Esophagus (tissue), 2 donors: ENCODE measurements around the gene PPP1R7. TPM values are rescaled to one million over a fixed set of nuclear protein-coding genes. Genes with fewer than 3 reads are reported as not detected.

Experiments used
- H3K27ac ChIP-seq, 2 donors: one replicate each; pipeline ENCODE4 v1.5.1; 2013; ENCODE audit warnings: low read depth in 2 of 2, mild to moderate bottlenecking in 2 of 2, inconsistent platforms in 1 of 2, low read length in 1 of 2, moderate library complexity in 1 of 2
- H3K27me3 ChIP-seq, 2 donors: one replicate each; pipeline ENCODE4 v1.6.1; 2013; ENCODE audit warnings: low read length in 2 of 2, control low read depth in 1 of 2, mild to moderate bottlenecking in 1 of 2; ENCODE audit not compliant: insufficient read depth in 2 of 2, control insufficient read depth in 1 of 2
- H3K36me3 ChIP-seq, 2 donors: one replicate each; pipeline ENCODE4 v1.6.1; 2013; ENCODE audit warnings: low read length in 1 of 2; ENCODE audit not compliant: control insufficient read depth in 2 of 2, insufficient read depth in 2 of 2
- H3K4me1 ChIP-seq, 2 donors: one replicate each; pipeline ENCODE4 v1.6.1; 2013; ENCODE audit warnings: low read length in 1 of 2; ENCODE audit not compliant: control insufficient read depth in 2 of 2, insufficient read depth in 2 of 2
- H3K4me3 ChIP-seq, 2 donors: one replicate each; pipeline ENCODE4 v1.5.1; 2013; ENCODE audit warnings: low read length in 2 of 2, mild to moderate bottlenecking in 2 of 2, low read depth in 1 of 2, moderate library complexity in 1 of 2
- H3K9me3 ChIP-seq, 2 donors: one replicate each; pipeline ENCODE4 v1.6.1; 2013; ENCODE audit warnings: mild to moderate bottlenecking in 2 of 2, low read depth in 1 of 2, low read length in 1 of 2, moderate library complexity in 1 of 2; ENCODE audit not compliant: control insufficient read depth in 2 of 2, insufficient read depth in 1 of 2
- WGBS, 2 donors: extraction: QIAGEN DNeasy Blood & Tissue Kit; methylation state at CpG; one replicate each; pipeline ENCODE4 v1.1.7; 2013; 5-methylcytosine and 5-hydroxymethylcytosine counted together
- polyA plus RNA-seq, 2 donors: library from polyadenylated mRNA; stranded (reverse); fragments of 200-250 nt; gene quantifications; one replicate each; pipeline ENCODE4 v1.2.3, GENCODE V29; 2013
- donor health status: healthy with polysubstance abuse.
- donor health status: Bipolar disorder and iron deficiency.

The PPP1R7 gene
- polyA plus RNA-seq, 2 donors: 74.3 to 78.2 TPM

- Histone ChIP-seq H3K27me3 (no peaks in the 10 kb centered on the region), H3K9me3 (no peaks in the 10 kb centered on the region), H3K36me3 (peaks cover 0 to 7% of the 10 kb centered on the region in 2 donors), H3K27ac (no peak overlapping the region), H3K4me1 (peaks cover 0 to 2% of the 10 kb centered on the region in 2 donors), H3K4me3 (no peak overlapping the region)
- WGBS, 2 donors: 88 to 89% methylated on average over 9 of the region's 9 CpGs
Measured at GRCh38 chr2:241110089-241110606, 40.1 kb upstream of the PPP1R7 start.

DNA sequence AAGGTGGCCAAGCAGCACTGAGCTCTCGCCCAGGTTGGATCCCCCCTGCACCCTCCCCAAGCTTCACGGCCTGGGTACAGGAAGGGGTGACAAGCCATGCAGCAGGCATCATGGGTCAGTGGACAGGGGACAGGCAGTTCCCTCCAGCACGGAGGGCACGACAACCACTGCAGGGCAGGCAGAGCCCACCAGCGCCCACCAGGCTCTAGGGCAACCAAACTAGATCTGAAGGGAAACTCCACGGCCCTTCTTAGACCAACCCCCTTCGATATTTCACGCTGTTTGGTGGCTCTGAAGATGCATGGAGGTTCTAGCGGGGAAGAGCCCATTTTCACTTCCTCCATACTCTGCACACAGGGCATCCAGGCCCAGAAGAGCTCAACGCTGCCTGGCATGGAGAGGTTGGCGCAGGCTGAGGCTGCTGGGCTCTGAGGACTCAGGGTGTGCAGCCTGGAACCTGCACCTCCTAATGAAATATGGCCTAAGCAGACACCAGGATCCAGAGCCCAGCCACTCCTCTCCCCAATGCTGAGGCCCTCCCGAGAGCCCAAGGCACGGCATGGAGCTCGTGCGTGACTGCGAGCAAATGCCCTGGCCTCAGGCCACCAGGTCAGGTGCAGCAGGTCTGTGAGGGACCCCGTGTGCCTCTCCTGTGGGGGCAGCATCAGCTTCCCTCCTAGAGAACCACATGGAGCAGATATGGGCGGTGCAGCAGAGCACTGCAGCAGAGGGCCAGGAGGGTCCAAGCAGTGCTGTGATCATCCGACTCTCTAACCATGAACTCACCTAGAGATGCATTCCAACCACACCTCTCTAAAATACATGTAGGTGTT is 39.4 kb upstream of the PPP1R7 start:
- H3K27ac ChIP-seq: no peak overlapping the region
- 88% methylated on average over 19 of the region's 19 CpGs for WGBS, 2 donors
- H3K4me3 ChIP-seq: no peak overlapping the region
- no peaks in the 10 kb centered on the region for H3K27me3 ChIP-seq
- H3K9me3 ChIP-seq: no peaks in the 10 kb centered on the region
- H3K4me1 ChIP-seq: peaks cover 0 to 2% of the 10 kb centered on the region in 2 donors
- H3K36me3 ChIP-seq: peaks cover 0 to 10% of the 10 kb centered on the region in 2 donors

GRCh38 chr2:241111440-241111805 is 38.8 kb upstream of the PPP1R7 start:
- Histone ChIP-seq H3K27ac (peak overlapping the region in 1 of 2 donors; percentile 21), H3K4me3 (no peak overlapping the region), H3K36me3 (peaks cover 0 to 13% of the 10 kb centered on the region in 2 donors), H3K27me3 (no peaks in the 10 kb centered on the region), H3K4me1 (peaks cover 0 to 2% of the 10 kb centered on the region in 2 donors), H3K9me3 (no peaks in the 10 kb centered on the region)
- 81 to 87% methylated on average over 9 of the region's 9 CpGs for WGBS, 2 donors

- Histone ChIP-seq H3K36me3 (peaks cover 0 to 10% of the 10 kb centered on the region in 2 donors), H3K9me3 (no peaks in the 10 kb centered on the region), H3K4me3 (no peak overlapping the region), H3K27me3 (no peaks in the 10 kb centered on the region), H3K4me1 (peaks cover 0 to 2% of the 10 kb centered on the region in 2 donors), H3K27ac (no peak overlapping the region)
- 91 to 92% methylated on average over 17 of the region's 17 CpGs for WGBS, 2 donors
Measured at GRCh38 chr2:241112046-241112445, 38.2 kb upstream of the PPP1R7 start.

DNA sequence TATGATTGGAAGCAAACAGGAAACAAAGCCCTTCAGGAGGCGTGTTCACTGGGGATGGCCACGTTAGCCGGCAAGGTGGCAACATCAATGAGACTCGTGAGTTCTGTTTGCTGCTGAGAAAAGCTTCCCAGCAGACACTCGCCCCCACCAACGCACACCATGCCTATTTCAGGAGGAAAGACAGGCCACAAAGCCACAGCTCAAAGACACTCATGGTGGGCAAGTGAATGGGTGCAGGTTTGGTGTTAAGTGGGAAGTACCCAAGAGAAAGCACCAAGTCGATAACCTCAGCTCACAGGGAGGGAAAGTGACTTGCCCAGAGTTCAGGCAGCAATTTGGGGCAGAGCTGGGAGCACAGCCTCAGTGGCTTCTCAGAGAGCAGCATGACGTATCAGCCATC is 37.7 kb upstream of the PPP1R7 start:
- WGBS, 2 donors: 78 to 84% methylated on average over 8 of the region's 8 CpGs
- Histone ChIP-seq H3K36me3 (peaks cover 0 to 10% of the 10 kb centered on the region in 2 donors), H3K27ac (no peak overlapping the region)

GRCh38 chr2:241114836-241115235 is 35.4 kb upstream of the PPP1R7 start:
- WGBS, 2 donors: 92 to 97% methylated on average over 11 of the region's 11 CpGs
- no peak overlapping the region for H3K27ac ChIP-seq
- H3K4me1 ChIP-seq: peaks cover 0 to 2% of the 10 kb centered on the region in 2 donors
- H3K36me3 ChIP-seq: peaks cover 0 to 10% of the 10 kb centered on the region in 2 donors
- H3K27me3 ChIP-seq: no peaks in the 10 kb centered on the region
- H3K9me3 ChIP-seq: no peaks in the 10 kb centered on the region
- no peak overlapping the region for H3K4me3 ChIP-seq

More for the DNA sequence above, 37.7 kb upstream of the PPP1R7 start:
- Histone ChIP-seq H3K4me3 (no peak overlapping the region), H3K9me3 (no peaks in the 10 kb centered on the region), H3K27me3 (no peaks in the 10 kb centered on the region), H3K4me1 (peaks cover 0 to 2% of the 10 kb centered on the region in 2 donors)

GRCh38 chr2:241115361-241115760 is 34.9 kb upstream of the PPP1R7 start:
- Histone ChIP-seq H3K4me1 (peaks cover 0 to 2% of the 10 kb centered on the region in 2 donors), H3K4me3 (no peak overlapping the region), H3K36me3 (peaks cover 0 to 10% of the 10 kb centered on the region in 2 donors), H3K27ac (no peak overlapping the region), H3K27me3 (no peaks in the 10 kb centered on the region), H3K9me3 (no peaks in the 10 kb centered on the region)
- 79 to 90% methylated on average over 8 of the region's 8 CpGs for WGBS, 2 donors

GRCh38 chr2:241116606-241117560 is 33.4 kb upstream of the PPP1R7 start:
- no peaks in the 10 kb centered on the region for H3K9me3 ChIP-seq
- no peak overlapping the region for H3K4me3 ChIP-seq
- peaks cover 0 to 5% of the 10 kb centered on the region in 2 donors for H3K36me3 ChIP-seq
- no peaks in the 10 kb centered on the region for H3K27me3 ChIP-seq
- WGBS, 2 donors: 93 to 95% methylated on average over 31 to 32 of the region's 32 CpGs
- H3K27ac ChIP-seq: no peak overlapping the region
- H3K4me1 ChIP-seq: no peaks in the 10 kb centered on the region

GRCh38 chr2:241118737-241119505 is 31.3 kb upstream of the PPP1R7 start:
- WGBS, 2 donors: 93 to 94% methylated on average over 23 to 24 of the region's 24 CpGs
- no peak overlapping the region for H3K27ac ChIP-seq
- no peaks in the 10 kb centered on the region for H3K4me1 ChIP-seq
- H3K36me3 ChIP-seq: peaks cover 0 to 5% of the 10 kb centered on the region in 2 donors
- H3K4me3 ChIP-seq: no peak overlapping the region
- H3K9me3 ChIP-seq: no peaks in the 10 kb centered on the region
- no peaks in the 10 kb centered on the region for H3K27me3 ChIP-seq
